ENCODE data around the gene ZSWIM7. TPM values are rescaled to one million over a fixed set of nuclear protein-coding genes. Genes with fewer than 3 reads are reported as not detected.

The ZSWIM7 gene
- total RNA-seq, 4 donors from 2014 or later = 7.7 to 21.5 (median 12.9) TPM

GRCh38 chr17:15963670-15964110 is 35.8 kb downstream of the ZSWIM7 start:
- TF ChIP-seq CTCF (IDR thresholded peaks at IDR 0.05) (no peak), POLR2A (IDR thresholded peaks at IDR 0.05) (no peak)
- no peak overlapping the region for H3K27ac ChIP-seq
- no peak for DNase-seq
- peaks cover 0 to 22% (median 0%) of the 10 kb centered on the region in 4 donors for H3K4me1 ChIP-seq
- H3K36me3 ChIP-seq = no peaks in the 10 kb centered on the region
- H3K9me3 ChIP-seq = no peaks in the 10 kb centered on the region
- H3K27me3 ChIP-seq = no peaks in the 10 kb centered on the region
- H3K4me3 ChIP-seq = no peak overlapping the region

DNA sequence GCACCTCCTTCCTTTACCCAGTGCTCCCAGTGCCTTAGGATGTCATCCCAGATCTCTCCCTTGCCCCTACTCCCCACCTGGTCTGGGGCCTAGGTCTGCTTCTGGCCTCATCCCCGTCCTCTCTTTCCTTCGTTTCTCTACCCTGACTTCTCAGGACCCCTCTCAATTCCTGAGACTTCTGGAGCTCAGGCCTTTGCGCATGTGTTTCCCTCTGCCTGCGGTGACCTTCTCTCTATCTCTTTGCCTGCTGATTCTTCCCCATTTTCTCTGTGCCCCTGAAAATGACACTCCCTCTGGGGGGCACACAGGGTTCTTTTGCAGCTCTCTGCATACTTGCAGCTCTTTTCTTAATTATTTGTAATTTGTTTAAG is 41.0 kb downstream of the ZSWIM7 start:
- no peak overlapping the region for H3K27ac ChIP-seq
- H3K4me1 ChIP-seq = peaks cover 0 to 9% (median 0%) of the 10 kb centered on the region in 4 donors
- H3K36me3 ChIP-seq = no peaks in the 10 kb centered on the region
- no peak for DNase-seq
- no peaks in the 10 kb centered on the region for H3K9me3 ChIP-seq
- no peak for TF ChIP-seq CTCF (IDR thresholded peaks at IDR 0.05)
- TF ChIP-seq POLR2A (IDR thresholded peaks at IDR 0.05) = no peak
- H3K27me3 ChIP-seq = no peaks in the 10 kb centered on the region
- no peak overlapping the region for H3K4me3 ChIP-seq

GRCh38 chr17:15957608-15958307 is 41.7 kb downstream of the ZSWIM7 start:
- no peaks in the 10 kb centered on the region for H3K36me3 ChIP-seq
- peaks cover 0 to 9% (median 0%) of the 10 kb centered on the region in 4 donors for H3K4me1 ChIP-seq
- TF ChIP-seq CTCF (IDR thresholded peaks at IDR 0.05) = no peak
- TF ChIP-seq POLR2A (IDR thresholded peaks at IDR 0.05) = no peak
- DNase-seq = no peak
- no peaks in the 10 kb centered on the region for H3K9me3 ChIP-seq
- H3K4me3 ChIP-seq = no peak overlapping the region
- H3K27me3 ChIP-seq = no peaks in the 10 kb centered on the region
- no peak overlapping the region for H3K27ac ChIP-seq

DNA sequence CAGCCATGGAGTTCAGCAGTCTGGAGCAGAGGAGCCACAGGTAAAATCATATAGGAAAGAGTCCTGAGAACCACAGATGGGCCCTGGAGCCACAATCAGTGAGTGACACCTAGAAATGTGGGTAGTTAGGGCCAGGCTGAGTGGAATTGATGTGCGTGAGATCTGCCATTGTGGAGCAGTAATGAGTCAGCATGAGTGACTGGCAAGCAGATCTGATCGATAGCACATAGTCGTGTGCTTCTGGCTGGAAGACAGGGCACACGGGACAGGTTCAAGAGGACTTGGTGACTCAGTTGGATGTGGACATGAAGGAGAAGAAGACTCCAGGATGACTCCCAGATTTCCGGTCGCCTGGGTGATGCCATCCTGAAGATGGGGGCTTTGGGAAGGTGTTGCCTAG is 42.3 kb downstream of the ZSWIM7 start:
- TF ChIP-seq POLR2A (IDR thresholded peaks at IDR 0.05) = no peak
- no peak for TF ChIP-seq CTCF (IDR thresholded peaks at IDR 0.05)
- no peak for DNase-seq

DNA sequence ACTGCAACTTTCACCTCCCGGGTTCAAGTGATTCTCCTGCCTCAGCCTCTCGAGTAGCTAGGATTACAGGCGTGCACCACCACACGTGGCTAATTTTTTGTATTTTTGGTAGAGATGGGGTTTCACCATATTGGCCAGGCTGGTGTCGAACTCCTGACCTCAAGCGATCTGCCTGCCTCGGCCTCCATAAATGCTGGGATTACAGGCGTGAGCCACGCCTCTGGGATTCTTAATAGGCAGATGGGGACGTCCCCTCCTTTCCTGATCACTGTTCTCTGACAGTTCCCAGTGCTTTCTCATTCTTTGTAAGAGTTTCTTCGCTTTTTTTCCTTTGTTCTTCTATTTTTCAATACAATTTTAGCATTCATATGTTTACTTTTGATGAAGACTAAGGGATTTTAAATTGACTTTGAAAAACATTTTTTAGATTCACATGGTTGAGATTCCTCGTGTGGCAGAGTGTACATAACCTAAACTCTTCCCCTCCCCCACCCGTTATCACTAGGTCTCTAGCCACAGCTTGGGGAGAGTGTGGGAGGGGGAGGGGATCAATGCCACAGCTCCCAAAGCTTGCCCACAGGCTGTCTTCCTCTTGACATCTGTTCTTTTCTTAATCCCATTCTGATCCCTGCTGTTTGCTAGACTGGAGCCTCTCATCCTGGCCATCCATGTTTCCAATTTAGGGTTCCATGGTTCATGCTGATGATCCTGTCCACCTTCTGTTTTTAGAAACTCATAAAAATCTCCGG is 43.5 kb downstream of the ZSWIM7 start:
- no peaks in the 10 kb centered on the region for H3K27me3 ChIP-seq
- H3K36me3 ChIP-seq = no peaks in the 10 kb centered on the region
- H3K27ac ChIP-seq = no peak overlapping the region
- H3K4me3 ChIP-seq = no peak overlapping the region
- TF ChIP-seq CTCF (IDR thresholded peaks at IDR 0.05) (no peak), POLR2A (IDR thresholded peaks at IDR 0.05) (no peak)
- no peaks in the 10 kb centered on the region for H3K9me3 ChIP-seq
- DNase-seq = no peak
- H3K4me1 ChIP-seq = peaks cover 0 to 9% (median 0%) of the 10 kb centered on the region in 4 donors

More for the DNA sequence above, 42.3 kb downstream of the ZSWIM7 start:
- Histone ChIP-seq H3K4me1 (peaks cover 0 to 9% (median 0%) of the 10 kb centered on the region in 4 donors), H3K4me3 (no peak overlapping the region), H3K36me3 (no peaks in the 10 kb centered on the region), H3K9me3 (no peaks in the 10 kb centered on the region), H3K27me3 (no peaks in the 10 kb centered on the region), H3K27ac (no peak overlapping the region)
